AG04449 (cell line): ENCODE results near the gene SULT4A1.

Source experiments
- CTCF ChIA-PET: fragments of 350-600 bp; formaldehyde crosslinking; extraction: SDS; loops from one replicate; lab custom pipeline; 2021; ENCODE audit warnings: antibody characterized with exemption; lab: Yijun Ruan, JAX
- POLR2A ChIA-PET: fragments of 400-600, 350-600 bp; formaldehyde crosslinking; extraction: SDS; loops from one replicate; lab custom pipeline; 2020; ENCODE audit warnings: antibody characterized with exemption, inconsistent platforms; lab: Yijun Ruan, JAX
- DNase-seq: peaks from one replicate; pipeline ENCODE4 v3.0.0-alpha.2; 2010; ENCODE audit warnings: low read depth, low spot score
- H3K4me3 ChIP-seq: 2 replicates; pipeline ENCODE4 v1.5.1; 2011; ENCODE audit warnings: low read depth, mild to moderate bottlenecking, control low read depth, low read length
- TF ChIP-seq, protein P1 (sequence below): IDR thresholded peaks from one replicate; pipeline ENCODE4 v1.5.1; 2011; ENCODE audit warnings: mild to moderate bottlenecking, moderate library complexity, low read length, control low read depth, inconsistent platforms; ENCODE audit not compliant: insufficient read depth; ENCODE audit errors: missing control alignments

Gene SULT4A1

DNA sequence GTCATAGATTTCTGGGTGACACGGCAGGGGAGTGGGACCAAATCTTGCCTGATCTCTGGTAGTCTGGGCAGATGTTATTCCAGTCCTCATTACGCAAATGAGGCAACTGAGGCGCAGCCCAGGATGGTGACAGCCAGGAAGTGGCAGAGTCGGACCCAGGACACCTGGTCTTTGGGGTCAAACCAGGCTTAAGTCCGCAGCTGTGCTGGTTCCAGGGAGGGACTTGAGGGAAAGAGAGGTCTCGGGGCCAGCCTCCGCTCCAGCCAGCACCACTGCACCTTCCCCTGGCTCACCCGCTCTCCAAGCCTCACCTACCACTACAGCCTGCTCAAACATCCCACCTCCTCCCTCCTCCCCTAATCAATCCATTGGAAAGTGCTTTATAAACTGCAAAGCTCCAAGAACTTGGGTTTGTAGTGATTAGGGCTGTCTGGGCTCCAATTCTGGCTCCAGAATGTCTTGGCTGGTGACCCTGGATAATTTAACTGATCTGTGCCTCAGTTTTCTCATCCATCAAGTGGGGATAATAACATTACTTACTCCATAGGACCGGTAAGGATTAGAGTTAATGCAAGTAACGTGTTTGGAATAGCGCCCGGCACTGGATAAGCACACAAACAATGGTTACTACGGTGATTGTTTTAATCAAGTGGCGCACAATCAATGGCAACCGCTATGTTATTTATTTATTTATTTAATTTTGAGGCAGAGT, 30.0 kb upstream of the SULT4A1 start:
- no peak overlapping the region for H3K4me3 ChIP-seq
- POLR2A ChIA-PET, result no interaction called here
- DNase-seq, result no peak
- TF ChIP-seq, protein P1, sequence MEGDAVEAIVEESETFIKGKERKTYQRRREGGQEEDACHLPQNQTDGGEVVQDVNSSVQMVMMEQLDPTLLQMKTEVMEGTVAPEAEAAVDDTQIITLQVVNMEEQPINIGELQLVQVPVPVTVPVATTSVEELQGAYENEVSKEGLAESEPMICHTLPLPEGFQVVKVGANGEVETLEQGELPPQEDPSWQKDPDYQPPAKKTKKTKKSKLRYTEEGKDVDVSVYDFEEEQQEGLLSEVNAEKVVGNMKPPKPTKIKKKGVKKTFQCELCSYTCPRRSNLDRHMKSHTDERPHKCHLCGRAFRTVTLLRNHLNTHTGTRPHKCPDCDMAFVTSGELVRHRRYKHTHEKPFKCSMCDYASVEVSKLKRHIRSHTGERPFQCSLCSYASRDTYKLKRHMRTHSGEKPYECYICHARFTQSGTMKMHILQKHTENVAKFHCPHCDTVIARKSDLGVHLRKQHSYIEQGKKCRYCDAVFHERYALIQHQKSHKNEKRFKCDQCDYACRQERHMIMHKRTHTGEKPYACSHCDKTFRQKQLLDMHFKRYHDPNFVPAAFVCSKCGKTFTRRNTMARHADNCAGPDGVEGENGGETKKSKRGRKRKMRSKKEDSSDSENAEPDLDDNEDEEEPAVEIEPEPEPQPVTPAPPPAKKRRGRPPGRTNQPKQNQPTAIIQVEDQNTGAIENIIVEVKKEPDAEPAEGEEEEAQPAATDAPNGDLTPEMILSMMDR, result no peak
- CTCF ChIA-PET, result interaction anchor here (4.5 to 9.1 kb wide), 2 partner anchors 9 to 51 kb away, joined by 33 to 58 read pairs; no protein-coding TSS in a partner anchor

DNA sequence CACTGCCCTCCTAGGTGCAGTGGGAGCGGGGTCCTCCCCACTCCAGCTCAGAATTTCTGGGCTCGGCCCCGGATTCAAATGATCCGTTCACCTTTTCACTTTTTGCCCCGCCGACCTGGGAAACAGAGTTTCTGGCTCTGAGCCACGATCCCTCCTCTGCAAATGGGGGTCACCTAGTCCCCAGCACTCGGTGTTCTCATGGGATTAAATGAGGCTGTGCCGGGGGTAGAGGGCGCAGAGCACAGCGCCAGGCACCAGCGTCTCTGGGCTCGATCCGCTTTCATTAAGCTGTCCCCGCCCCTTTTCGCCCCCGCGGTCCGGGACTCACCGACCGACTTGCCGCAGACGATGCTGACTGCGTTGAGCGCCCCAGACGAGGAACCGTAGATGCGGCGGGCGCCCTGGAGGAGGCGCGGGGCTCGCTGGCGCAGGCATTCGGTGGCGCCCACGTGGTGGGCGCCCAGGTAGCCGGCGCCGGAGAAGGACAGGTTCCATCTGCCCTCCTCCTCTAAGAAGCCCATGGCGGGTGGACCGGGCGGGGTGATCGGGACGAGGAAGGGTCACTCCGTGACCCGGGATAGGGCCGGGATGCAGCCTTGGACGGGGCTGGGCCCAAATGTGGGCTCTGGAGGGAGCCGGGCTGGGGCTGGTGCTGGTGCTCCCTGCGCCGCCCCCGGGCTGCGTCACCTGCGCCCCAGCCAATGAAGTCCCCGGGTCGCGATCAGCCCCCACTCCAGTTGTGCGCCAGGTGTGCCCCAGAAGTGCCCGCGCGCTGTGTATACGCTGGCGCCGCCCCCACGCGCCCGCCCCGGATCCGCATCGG, 29.3 kb upstream of the SULT4A1 start, which contains the start of gene PNPLA5:
TSS of gene PNPLA5 (minus strand) at position 654 of the 823 bp plus-strand sequence. CDS start at position 521, 133 bp downstream.
- DNase-seq, result no peak
- ChIA-PET POLR2A (no interaction called here), CTCF (interaction anchor here (9.1 kb wide), 1 partner anchor 52 kb away, joined by 58 read pairs; no protein-coding TSS in a partner anchor)
- H3K4me3 ChIP-seq, result peak within 1 kb of the TSS; percentile 23
- TF ChIP-seq, protein P1, result no peak

DNA sequence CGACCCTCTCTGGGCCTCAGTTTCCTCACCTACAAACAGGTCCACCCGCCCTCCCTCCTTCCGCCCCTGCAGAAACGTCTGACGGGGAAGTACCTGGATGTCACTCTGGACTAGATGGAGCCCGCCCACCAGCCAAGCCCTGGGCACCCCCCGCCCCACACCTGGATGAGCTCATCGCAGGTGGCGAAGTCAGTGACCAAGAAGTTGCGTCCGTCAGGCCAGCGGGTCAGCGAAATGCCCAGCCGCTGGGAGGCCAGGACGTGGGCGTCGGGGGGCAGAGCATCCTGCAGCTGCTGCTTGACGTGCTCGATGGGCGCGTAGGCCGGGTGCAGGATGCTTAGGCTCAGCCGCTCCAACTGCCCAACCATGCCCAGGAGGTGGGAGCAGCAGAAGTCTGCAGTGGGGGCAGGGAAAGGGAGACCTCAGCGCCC, 28.6 kb upstream of the SULT4A1 start:
- ChIA-PET CTCF (interaction anchor here (1.3 to 9.1 kb wide), 2 partner anchors 30 to 53 kb away, joined by 3 to 58 read pairs; no protein-coding TSS in a partner anchor), POLR2A (no interaction called here)
- no peak for DNase-seq
- TF ChIP-seq, protein P1, result no peak
- H3K4me3 ChIP-seq, result no peak overlapping the region

DNA sequence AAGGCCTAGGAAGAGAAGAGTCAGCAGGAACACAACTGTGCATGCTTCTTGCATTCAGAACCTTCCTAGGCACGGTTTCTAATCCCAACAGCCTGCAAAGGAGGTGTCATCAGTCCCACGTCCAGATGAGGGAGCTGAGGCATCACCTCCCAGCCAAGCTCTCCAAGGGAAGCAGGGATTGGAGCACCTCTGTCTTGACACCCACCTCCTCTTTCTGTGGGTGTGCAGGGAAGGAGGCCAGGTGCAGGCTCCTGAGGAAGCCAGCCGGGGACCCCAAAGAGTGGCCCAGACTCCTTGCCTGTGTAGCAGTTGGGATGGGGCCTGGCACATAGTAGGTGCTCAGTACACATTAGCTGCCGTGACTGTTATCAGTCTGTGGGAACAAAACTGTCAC, 27.5 kb upstream of the SULT4A1 start:
- no peak overlapping the region for H3K4me3 ChIP-seq
- ChIA-PET CTCF (interaction anchor here (0.7 to 9.1 kb wide), 5 partner anchors 12 to 736 kb away, joined by 3 to 58 read pairs (median 4); no protein-coding TSS in a partner anchor), POLR2A (no interaction called here)
- DNase-seq, result no peak
- TF ChIP-seq, protein P1, result peak; percentile 40

DNA sequence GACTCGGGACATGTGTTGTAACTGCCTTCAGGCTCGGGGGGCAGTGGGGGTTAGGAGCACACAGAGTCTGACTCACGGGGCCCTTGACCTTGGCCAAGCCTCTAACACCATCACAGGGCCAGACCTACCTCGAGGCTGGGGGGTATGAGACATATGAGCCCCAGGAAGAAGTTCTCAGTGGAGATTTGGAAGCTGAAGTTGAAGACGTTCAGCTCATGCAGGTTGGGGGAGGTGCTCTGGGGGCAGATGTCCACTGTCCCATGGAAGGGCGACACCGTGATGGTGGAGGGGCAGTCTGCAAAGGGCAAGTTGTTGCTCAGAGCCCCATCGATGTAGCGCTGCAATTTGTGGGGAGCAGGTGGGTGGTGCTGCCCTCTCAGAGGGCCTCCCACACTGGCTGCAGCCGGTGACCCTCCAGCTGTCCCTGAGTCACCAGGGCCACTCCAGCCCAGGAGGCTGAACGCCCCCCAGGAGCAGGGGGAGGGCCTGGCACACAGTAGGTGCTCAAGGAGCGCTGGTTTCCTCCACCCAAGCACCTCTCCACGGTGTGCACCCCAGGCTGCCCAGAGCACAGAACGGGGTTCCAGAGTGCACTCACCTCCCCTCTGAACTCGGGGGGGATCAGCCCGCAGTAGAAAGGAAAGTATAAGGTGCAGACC, 27.0 kb upstream of the SULT4A1 start:
- CTCF ChIA-PET, result interaction anchor here (1.3 to 9.1 kb wide), 3 partner anchors 12 to 736 kb away, joined by 4 to 58 read pairs (median 8); no protein-coding TSS in a partner anchor
- TF ChIP-seq, protein P1, result no peak
- DNase-seq, result no peak
- POLR2A ChIA-PET, result no interaction called here
- no peak overlapping the region for H3K4me3 ChIP-seq
